NCI-H1092 treated with DMSO at 0.1 percent for 48 hours (cell line): Measurements from ENCODE around the gene ZDHHC24.

Experiments used
- DNase-seq: peaks from one replicate; lab custom pipeline; 2025; lab: John Stamatoyannopoulos, UW

ZDHHC24 gene

DNA sequence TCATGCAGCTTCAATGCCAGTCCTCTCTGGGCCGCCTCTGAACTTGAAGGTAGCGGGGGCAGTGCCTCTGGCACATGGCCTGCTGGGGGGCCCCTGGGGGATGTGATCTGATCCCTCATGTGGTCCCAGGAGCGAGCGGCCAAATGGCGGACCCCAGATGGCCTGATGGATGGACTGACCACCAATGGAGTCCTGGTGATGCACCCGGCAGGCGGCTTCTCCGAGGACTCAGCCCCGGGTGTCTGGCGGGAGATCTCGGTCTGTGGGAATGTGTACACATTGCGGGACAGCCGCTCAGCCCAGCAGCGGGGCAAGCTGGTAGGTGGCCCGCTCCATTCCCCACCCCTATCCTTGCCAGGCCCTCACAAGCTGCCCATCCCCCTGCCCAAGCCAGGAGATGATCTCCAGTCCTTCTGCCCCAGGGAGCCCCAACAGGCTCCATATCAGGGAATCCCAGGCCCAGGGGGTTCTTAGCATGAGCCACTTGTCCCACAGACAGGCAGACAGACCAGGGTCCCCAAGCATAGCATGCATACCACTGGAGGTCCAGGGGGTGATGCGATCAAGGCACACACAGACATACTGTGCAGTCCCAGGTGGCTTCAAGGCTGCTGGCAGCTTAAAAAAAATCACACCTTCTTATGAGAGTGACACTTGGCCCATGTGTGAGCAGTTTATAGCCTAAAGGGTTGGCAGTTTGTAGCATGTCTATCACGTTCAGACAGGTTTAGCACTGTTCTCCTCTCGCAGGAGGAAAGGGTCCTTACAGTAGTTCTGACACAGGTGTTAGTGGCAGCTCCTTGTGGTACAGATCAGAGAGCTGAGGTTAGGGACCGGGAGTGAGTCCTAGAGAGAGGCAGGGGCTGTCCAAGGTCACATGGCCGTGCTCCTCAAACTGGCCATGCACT, 72.0 kb downstream of the ZDHHC24 start:
- no peak for DNase-seq

DNA sequence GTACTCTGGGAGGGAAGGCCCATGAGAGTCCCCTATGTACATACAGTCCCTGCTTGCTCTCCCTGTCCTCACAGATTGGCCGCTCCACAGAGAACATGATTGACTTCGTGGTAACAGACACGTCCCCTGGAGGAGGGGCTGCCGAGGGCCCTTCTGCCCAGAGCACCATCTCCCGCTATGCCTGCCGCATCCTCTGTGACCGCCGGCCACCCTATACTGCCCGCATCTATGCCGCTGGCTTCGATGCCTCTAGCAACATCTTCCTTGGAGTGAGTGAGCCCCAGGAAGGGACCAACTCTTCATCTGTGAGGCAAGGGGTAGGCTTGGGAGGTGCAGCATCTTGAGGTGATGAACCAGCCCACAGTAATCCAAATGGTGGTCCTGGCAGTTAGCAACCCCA, 72.7 kb downstream of the ZDHHC24 start:
- no peak for DNase-seq

DNA sequence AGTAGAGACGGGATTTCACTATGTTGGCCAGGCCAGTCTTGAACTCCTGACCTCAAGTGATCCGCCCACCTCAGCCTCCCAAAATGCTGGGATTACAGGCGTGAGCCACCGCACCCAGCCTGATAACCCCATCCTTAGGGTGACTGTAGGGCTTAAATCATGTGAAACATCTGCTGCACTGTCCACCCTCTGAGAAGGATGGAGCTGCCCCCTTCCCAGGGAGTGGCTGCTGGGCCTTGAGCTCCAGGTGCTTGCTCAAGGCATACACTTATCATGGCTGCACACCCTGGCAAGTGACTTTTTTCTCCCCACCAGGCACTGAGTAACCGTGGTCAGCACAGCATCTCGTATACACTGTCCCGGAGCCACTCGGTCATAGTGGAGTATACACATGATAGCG, 73.8 kb downstream of the ZDHHC24 start:
- no peak for DNase-seq

DNA sequence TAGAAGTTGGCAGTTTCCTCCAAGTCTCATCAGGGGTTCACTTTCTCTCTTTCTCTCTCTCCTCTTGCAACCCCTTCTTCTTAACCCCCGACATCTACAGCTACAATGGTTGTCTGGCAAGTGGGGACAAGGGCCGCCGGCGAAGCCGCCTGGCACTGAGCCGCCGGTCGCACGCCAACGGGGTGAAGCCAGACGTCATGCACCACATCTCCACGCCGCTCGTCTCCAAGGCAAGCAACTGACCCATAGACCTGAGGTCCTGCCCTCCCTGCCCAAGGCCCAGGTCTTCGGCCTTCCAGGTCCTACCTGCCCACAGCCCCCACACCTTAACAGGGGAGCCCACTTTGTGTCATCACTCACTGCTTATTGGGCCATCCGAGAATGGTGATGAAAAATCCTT, 74.7 kb downstream of the ZDHHC24 start:
- no peak for DNase-seq
